Esophagus muscularis mucosa (tissue), 3 donors: ENCODE measurements around the gene SFTA2.

Experiments used
- POLR2AphosphoS5 ChIP-seq, 2 donors: sonication (generic); formaldehyde crosslinking; IDR thresholded peaks; one replicate each; pipeline ENCODE4 v1.6.1; 2017; ENCODE audit warnings: antibody characterized with exemption in 2 of 2
- TF ChIP-seq, protein P1 (sequence below), 3 experiments: fragments of 200-600 bp in 2 of 3; fragments of 450-650 bp in 1 of 3; sonication (generic) in 2 of 3; IDR thresholded peaks; one replicate each; pipeline ENCODE4 v1.5.1; 2017 to 2019; ENCODE audit warnings: antibody characterized with exemption in 3 of 3, mild to moderate bottlenecking in 2 of 3, moderate library complexity in 1 of 3

DNA sequence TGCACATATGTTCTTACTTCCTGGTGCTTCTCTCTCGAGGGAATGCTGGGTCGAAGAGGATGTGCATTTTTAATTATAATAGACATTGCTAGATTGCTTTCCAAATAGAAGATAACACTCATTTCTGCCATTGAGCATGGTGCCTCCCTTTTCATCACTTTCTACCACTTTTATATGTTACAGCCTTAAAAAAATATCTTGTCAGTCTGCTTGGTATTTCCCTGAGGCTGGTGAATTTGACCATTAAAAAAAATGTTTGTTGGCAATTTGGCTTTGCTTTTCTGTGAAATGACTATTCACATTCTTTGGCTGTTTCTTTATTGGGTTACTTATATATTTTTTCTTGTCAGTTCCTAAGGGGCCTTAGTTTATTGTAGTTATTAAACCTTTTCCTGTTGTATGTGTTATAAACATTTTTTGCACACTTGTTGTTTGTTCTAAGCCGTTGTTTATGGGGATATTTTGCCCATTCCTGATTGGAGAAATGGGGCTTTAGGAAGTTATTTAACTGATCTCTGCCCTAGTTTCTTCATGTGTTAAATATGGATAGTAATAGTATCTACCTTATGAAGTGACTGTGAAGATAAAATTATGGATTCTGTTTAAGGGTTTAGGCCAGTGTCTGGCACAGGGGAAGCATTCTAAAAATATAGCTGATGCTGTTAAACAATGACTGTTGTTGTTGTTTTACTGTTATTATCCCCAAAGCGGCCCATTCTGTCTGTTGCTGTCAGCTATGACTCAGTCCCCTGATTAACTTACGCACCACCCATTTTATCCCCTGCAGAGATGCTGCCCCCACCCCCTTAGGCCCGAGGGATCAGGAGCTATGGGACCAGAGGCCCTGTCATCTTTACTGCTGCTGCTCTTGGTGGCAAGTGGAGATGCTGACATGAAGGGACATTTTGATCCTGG, 43.8 kb downstream of the SFTA2 start:
- TF ChIP-seq, protein P1, sequence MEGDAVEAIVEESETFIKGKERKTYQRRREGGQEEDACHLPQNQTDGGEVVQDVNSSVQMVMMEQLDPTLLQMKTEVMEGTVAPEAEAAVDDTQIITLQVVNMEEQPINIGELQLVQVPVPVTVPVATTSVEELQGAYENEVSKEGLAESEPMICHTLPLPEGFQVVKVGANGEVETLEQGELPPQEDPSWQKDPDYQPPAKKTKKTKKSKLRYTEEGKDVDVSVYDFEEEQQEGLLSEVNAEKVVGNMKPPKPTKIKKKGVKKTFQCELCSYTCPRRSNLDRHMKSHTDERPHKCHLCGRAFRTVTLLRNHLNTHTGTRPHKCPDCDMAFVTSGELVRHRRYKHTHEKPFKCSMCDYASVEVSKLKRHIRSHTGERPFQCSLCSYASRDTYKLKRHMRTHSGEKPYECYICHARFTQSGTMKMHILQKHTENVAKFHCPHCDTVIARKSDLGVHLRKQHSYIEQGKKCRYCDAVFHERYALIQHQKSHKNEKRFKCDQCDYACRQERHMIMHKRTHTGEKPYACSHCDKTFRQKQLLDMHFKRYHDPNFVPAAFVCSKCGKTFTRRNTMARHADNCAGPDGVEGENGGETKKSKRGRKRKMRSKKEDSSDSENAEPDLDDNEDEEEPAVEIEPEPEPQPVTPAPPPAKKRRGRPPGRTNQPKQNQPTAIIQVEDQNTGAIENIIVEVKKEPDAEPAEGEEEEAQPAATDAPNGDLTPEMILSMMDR (IDR thresholded peaks at IDR 0.05), result no peak
- TF ChIP-seq POLR2AphosphoS5 (IDR thresholded peaks at IDR 0.05), result no peak
